OCI-LY3 (cell line): ENCODE measurements around the gene TANC1.
"Not testable (repeated sequence)": the region's sequence is repeated elsewhere in the genome, so short reads cannot be mapped to it uniquely, and the experiment has no call there.

Experiments
- H2AFZ ChIP-seq: fragments of 200-600, 300-600 bp; shearing (Covaris generic); 2 replicates; pipeline ENCODE4 v1.6.0; 2014; ENCODE audit warnings: antibody characterized with exemption, low read depth, low read length
- H3K27ac ChIP-seq: fragments of 200-600, 300-600 bp; sonication (generic); 2 replicates; pipeline ENCODE4 v1.5.1; 2014; ENCODE audit warnings: mild to moderate bottlenecking, low read length, moderate library complexity, mixed read lengths
- H3K27me3 ChIP-seq: fragments of 200-600, 300-600 bp; sonication (generic); 2 replicates; pipeline ENCODE4 v1.6.1; 2014; ENCODE audit warnings: low read depth, low read length, mixed read lengths
- H3K36me3 ChIP-seq: fragments of 200-600, 300-600 bp; sonication (generic); replicated peaks from 2 replicates; pipeline ENCODE3; 2014; ENCODE audit warnings: low read depth, low read length, mixed read lengths
- H3K4me1 ChIP-seq: fragments of 300-600, 200-600 bp; sonication (generic); 2 replicates; pipeline ENCODE4 v1.6.1; 2014; ENCODE audit warnings: low read length, mixed read lengths
- H3K4me2 ChIP-seq: fragments of 200-600, 300-600 bp; sonication (generic); 2 replicates; pipeline ENCODE4 v1.6.1; 2014; ENCODE audit warnings: low read length, mixed read lengths
- H3K4me3 ChIP-seq: fragments of 300-600, 200-600 bp; sonication (generic); 2 replicates; pipeline ENCODE4 v1.5.1; 2014; ENCODE audit warnings: antibody characterized with exemption, mild to moderate bottlenecking, low read length, moderate library complexity
- H3K79me2 ChIP-seq: fragments of 300-600, 200-600 bp; shearing (Covaris generic); 2 replicates; pipeline ENCODE4 v1.6.1; 2014; ENCODE audit warnings: mild to moderate bottlenecking, low read length, mixed read lengths
- H3K9ac ChIP-seq: fragments of 300-600, 200-600 bp; shearing (Covaris generic); 2 replicates; pipeline ENCODE4 v1.6.0; 2014; ENCODE audit warnings: mild to moderate bottlenecking, low read length, moderate library complexity
- H3K9me3 ChIP-seq: fragments of 200-600, 300-600 bp; shearing (Covaris generic); 2 replicates; pipeline ENCODE4 v1.6.1; 2014; ENCODE audit warnings: low read length, mixed read lengths; ENCODE audit not compliant: insufficient read depth
- H4K20me1 ChIP-seq: fragments of 200-600, 300-600 bp; sonication (generic); 2 replicates; pipeline ENCODE4 v1.6.1; 2016; ENCODE audit warnings: low read length, mixed read lengths; ENCODE audit not compliant: insufficient read depth
- CTCF ChIP-seq: fragments of 200-600, 300-600 bp; sonication (generic); IDR thresholded peaks from 2 replicates; pipeline ENCODE4 v1.5.1; 2014; ENCODE audit warnings: antibody characterized with exemption, low read length, low read depth
- EZH2phosphoT487 ChIP-seq: fragments of 200-600 bp; shearing (Covaris generic); IDR thresholded peaks from 2 replicates; pipeline ENCODE4 v1.6.1; 2018; ENCODE audit warnings: antibody characterized with exemption, mixed run types, low read depth

TANC1 gene

DNA sequence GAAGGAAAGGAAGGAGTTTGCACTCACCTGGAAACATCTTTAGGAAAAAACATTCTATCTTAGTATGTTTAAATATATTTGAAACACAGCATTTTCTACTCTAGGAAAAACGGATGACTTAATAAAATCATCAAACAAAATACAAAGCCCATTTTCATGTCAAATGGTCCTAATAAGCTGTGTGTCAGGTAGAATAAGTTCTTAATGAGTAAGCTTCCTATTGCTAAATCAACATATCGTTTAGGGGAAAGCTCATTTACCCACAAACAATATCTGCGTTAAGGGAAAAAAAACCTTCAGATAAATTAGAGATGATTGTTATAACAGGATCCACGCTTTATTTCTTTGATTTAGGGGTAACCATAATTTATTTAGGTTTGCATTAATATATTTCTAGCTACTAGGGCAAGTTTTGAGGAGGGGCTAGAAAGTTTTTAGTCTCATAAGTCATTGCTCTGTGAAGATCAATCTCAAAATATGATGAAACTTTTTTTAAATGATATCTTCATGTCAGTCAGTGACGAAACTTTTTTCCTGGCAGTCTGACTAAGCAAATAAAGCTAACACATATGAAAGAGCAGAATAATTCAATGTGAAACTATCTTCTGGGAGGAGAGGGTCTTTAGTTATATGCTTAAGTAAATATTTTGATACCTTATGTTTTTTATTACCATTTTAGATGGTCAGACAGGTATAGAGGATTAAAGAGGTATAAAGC lies 170.9 kb downstream of the TANC1 start:
- no peaks in the 10 kb centered on the region for H4K20me1 ChIP-seq
- H3K36me3 ChIP-seq: no peaks in the 10 kb centered on the region
- no peak overlapping the region for H2AFZ ChIP-seq
- H3K79me2 ChIP-seq: no peaks in the 10 kb centered on the region
- no peak overlapping the region for H3K27ac ChIP-seq
- no peaks in the 10 kb centered on the region for H3K9me3 ChIP-seq
- H3K9ac ChIP-seq: no peak overlapping the region
- H3K4me2 ChIP-seq: no peak overlapping the region
- H3K4me3 ChIP-seq: no peak overlapping the region
- peaks cover 3% of the 10 kb centered on the region; the same call in 1 of the 2 replicates for H3K4me1 ChIP-seq
- TF ChIP-seq CTCF (no peak), EZH2phosphoT487 (no peak)
- no peaks in the 10 kb centered on the region for H3K27me3 ChIP-seq

DNA sequence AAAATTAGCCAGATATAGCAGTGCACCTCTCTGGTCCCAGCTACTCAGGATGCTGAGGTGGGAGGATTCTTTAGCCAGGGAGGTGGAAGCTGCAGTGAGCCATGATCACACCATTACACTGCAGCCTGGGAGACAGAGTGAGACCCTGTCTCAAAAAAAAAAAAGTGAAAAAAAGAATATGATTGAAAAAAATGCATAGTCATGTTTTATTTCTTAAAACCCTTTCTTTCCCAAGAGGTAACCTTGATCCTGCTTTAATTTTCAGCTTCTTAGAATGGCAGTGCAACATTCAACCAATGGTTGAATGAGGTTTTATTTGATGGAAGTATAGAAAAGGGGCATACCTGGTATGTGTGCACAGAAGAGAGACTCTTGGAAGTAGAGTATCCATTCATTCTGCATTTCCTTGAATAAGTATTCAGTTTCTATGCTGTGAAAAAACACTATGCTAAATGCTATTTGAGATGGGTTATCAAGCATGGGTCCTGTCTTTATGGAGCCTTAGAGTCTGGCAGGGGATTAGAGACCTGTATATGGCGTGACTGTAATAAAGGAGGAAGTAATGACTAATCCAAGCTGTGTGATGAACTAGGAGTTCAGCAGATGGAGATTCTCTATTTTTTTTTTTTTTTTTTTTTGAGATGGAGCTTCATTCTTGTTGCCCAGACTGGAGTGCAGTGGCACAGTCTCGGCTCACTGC lies 171.8 kb downstream of the TANC1 start:
- no peak for TF ChIP-seq EZH2phosphoT487
- TF ChIP-seq CTCF: no peak
- Histone ChIP-seq H2AFZ (no peak overlapping the region), H3K4me3 (no peak overlapping the region), H3K79me2 (no peaks in the 10 kb centered on the region), H3K4me2 (no peak overlapping the region), H3K27ac (no peak overlapping the region), H3K9ac (no peak overlapping the region), H3K27me3 (no peaks in the 10 kb centered on the region), H3K9me3 (no peaks in the 10 kb centered on the region), H4K20me1 (no peaks in the 10 kb centered on the region), H3K4me1 (peaks cover 3% of the 10 kb centered on the region; the same call in 1 of the 2 replicates), H3K36me3 (no peaks in the 10 kb centered on the region)

GRCh38 chr2:159140821-159141220 lies 172.4 kb downstream of the TANC1 start:
- not testable (repeated sequence) for H3K36me3 ChIP-seq, H3K4me3 ChIP-seq, H3K9ac ChIP-seq, H3K27ac ChIP-seq, H3K4me2 ChIP-seq, H3K4me1 ChIP-seq, H2AFZ ChIP-seq, H4K20me1 ChIP-seq, H3K9me3 ChIP-seq, H3K27me3 ChIP-seq, H3K79me2 ChIP-seq
- TF ChIP-seq CTCF: peak; percentile 20; the same call in 1 of the 2 replicates

DNA sequence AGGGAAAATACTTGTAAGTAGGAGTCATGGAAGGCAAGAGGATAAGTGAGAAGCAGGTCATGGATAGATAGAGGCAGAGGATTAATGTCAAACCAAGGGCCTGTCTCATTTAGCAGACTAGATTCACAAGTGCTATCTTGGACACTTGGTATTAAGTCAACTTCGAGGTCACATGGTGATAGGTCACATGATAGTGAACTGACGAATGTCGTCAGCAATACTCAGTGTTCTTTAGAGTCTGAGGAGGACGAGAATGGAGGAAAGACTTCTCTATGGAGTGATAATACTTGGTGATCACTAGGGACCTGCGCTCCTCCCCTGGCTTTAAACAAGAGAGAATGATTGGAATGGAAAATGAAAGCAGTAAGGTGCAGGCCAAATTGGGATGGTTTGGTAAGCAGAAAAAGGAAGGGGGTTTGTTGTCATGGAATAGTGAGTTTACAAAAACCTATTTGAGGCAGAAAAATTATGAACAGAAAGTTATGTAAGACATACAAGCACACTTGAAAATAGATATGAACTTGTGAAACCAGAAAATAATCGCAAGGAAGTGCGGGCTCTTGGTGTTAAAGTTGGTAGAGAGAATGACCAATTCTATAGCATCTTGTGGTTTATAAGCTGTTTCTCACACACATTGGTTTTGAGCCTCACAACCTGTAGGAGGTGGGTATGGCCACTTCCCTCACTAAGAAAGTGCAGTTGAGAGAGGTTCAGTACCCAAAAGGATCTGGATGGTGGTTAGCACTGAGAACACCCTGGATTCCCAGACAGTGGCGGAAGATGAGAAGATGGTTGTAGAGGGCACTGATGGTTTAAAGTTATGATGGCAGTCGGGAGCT lies 176.6 kb downstream of the TANC1 start:
- Histone ChIP-seq H3K4me2 (no peak overlapping the region), H3K79me2 (no peaks in the 10 kb centered on the region), H4K20me1 (no peaks in the 10 kb centered on the region), H3K9me3 (no peaks in the 10 kb centered on the region), H2AFZ (no peak overlapping the region), H3K36me3 (no peaks in the 10 kb centered on the region), H3K4me1 (peaks cover 3% of the 10 kb centered on the region; the same call in 1 of the 2 replicates), H3K27me3 (0 out of 2 replicates have a peak, but pooled peaks cover 5% of the 10 kb centered on the region), H3K9ac (no peak overlapping the region), H3K27ac (no peak overlapping the region), H3K4me3 (no peak overlapping the region)
- no peak for TF ChIP-seq EZH2phosphoT487
- TF ChIP-seq CTCF: no peak
